NCI-H446 treated with DMSO at 0.1 percent for 48 hours (cell line): Measurements from ENCODE around the gene PERCC1.
A peak's percentile ranks its signal among the peaks of the same experiment; 100 is the strongest.

ENCODE experiments used
- DNase-seq: peaks from one replicate; lab custom pipeline; 2025; lab: John Stamatoyannopoulos, UW

The PERCC1 gene

DNA sequence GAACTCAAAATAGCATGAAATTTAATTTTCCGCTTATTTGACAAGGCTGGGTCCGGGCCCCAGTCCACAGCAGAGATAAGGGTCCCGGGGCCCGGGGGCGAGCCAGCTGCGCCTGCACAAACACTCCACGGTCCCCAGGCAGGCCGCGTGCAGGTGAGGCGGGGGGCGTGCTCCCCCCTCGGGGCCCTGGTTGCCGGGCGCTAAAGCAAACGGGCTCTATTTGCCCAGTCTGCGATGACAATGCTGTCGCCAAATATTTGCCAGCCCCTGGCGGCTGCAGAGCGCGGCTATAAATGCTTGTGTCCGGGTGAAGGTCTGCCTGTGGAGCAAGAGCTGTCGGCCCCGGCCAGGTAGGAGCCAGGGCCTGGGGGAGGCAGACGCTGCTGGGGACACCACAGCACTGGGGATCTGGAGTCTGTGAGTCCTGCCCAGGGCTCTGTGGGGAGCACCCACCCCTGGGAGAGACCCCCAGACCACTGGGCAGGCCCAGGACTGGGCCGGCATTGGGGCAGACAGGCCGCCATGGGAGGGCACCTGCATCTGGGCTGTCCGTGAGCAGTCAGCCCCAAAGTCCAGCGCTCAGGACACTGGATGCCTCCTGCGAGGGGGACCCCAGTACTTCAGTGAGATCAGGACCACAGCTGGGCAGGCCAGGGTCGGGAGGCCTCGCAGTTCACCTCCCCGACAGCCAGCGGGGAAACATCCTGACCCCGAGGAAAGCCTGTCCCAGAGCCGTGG is at the start of gene PERCC1:
Gene PERCC1, plus strand, starts transcription at position 320 of the 738 bp plus-strand sequence. CDS start 1,516 bp downstream, outside the sequence.
- no peak for DNase-seq

DNA sequence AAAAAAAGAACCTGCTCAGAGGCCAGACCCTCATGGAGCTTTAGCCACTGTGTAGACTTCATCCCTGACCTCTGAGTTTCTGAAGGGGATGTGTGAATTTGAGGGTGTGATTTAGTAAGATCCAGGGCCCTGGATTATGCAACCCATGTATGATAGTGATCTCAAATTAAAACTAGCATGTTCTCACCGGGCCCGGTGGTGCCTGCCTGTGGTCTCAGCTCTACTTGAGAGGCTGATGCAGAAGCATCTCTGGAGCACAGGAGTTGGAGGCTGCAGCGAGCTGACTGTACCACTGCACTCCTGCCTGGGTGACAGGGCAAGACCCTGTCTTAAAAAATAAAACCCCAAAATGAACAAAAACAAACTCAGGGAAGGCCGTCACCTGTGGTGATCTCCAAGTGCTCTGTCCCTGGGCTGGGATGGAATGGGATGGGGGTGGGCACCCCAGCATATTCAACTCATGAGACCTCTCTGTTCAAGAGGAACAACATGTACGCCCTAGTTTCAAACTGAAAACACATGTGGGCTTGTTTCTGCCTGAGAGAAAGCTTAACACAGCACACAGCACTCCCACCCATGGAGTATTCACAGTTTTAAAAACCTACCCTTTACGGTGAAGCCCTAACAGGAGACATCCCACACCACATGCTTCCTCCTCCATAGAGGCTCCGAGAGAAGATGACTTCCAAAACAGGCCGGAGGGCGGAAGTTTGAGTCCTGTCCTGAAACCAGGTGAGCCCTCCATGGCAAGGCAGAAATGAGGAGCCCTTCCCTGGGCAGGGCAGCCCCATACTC is 49.1 kb upstream of the PERCC1 start:
- no peak for DNase-seq

DNA sequence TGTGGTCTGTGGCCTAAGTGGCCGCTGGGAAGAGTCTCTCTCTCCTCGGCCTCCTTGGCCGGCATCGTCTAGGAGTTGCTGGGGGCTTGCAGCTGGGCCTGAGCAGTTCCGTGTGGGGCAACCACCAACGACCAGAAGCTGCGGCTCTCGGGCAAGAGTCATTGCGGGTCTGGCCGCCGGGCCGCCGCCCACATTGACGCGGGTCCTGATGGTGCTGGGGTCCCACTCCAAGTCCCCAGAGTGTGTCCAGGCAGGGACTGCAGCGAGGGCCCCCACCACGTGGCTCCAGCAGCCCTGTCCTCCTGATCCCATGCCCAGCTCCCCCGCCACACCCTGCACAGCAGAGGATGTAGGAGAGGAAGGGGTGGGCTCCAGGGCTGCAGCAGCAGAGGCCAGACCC is 47.3 kb upstream of the PERCC1 start:
- no peak for DNase-seq

DNA sequence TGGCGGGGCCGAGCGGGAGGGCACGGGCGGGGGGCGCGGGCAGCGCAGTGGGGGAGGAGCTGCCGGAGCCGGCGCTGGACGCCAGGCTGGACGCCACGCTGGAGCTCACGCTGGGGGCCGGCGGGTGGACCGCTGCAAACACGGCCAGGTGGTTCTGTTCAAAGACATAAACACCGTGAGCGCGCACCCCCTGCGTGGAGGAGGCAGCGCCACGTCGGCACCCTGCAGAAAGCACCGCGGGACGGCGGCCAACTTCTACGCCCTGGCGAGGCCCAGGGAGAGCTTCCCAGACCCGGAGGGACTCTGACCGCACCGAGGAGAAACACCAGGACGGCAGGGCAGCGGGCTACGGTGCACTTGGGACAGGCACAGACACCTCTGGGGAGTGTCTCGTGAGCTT is 45.6 kb upstream of the PERCC1 start:
- DNase-seq, result no peak

DNA sequence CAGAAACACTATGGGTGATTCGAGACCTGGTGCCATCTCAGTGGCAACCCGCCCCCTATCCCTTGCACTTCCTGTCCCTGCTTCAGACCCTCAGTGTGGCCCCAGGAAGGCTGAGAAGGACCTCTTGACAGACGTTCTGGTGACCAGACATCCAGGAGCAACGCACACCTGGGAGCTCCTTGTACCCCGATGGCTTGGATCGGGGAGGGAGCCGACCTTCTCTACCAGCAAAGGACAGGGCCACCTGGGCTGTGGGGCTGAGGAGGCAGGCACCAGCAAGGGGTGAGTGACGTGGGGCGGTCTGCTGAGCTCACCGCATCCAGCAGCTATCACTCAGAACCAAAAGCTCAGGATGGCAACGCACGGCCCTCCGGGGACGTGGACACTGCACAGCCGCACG is 43.5 kb upstream of the PERCC1 start:
- DNase-seq, result no peak

DNA sequence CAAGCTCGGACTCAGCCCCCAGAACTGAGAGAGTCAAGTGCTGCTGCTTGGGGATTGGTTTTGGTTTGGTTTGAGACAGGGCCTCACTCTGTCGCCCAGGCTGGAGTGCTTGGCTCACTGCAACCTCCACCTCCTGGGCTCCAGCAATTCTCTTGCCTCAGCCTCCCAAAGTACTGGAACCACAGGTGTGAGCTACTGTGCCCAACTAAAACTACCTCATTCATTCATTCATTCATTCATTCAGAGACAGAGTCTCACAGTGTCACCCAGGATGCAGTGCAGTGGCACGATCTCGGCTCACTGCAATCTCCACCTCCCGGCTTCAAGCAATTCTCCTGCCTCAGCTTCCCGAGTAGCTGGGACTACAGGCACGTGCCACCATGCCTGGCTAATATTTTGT is 41.1 kb upstream of the PERCC1 start:
- no peak for DNase-seq

DNA sequence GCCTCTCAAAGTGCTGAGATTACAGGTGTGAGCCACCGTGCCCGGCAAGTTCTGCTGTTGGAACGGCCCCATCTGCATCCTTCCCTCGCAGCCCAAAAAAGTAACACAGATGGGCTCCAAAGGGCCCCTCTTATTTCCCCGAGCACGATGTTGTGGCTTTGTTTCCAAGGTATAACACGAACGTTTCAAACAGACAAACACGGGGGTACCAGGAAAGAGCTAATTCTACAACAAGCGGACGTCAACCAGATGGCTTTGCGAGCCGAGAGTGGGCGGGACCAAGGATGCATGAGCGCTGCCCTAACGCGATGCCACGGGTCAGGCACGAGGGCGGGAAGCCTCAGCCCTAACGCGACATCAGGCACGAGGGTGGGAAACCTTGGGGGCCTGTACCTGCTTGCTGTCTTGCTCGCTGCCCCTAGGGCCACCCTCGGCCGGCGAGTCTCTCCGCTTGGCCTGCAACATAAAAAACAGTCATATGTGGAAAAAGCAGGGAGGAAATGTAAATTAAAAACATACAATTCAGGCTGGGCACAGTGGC is 40.6 kb upstream of the PERCC1 start:
- no peak for DNase-seq

DNA sequence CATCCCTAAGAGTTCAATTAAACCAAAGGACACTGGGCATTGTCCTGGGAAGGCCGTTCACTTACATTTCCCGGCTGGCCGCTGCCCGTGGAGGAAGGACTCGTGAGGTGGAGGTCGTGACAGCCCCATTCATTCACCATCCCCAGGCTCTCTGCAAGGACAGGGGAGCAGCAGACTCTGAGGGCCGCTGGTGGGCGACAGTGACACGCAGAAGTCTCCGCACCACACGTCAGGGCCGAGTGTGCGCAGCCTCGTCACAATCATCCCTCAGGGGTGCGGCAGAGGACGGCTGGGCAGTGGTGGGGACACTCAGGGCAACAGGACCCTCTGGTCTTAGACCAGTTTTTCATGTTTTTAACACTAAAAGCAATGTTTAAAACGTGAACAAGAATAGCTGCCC is 38.1 kb upstream of the PERCC1 start:
- no peak for DNase-seq

DNA sequence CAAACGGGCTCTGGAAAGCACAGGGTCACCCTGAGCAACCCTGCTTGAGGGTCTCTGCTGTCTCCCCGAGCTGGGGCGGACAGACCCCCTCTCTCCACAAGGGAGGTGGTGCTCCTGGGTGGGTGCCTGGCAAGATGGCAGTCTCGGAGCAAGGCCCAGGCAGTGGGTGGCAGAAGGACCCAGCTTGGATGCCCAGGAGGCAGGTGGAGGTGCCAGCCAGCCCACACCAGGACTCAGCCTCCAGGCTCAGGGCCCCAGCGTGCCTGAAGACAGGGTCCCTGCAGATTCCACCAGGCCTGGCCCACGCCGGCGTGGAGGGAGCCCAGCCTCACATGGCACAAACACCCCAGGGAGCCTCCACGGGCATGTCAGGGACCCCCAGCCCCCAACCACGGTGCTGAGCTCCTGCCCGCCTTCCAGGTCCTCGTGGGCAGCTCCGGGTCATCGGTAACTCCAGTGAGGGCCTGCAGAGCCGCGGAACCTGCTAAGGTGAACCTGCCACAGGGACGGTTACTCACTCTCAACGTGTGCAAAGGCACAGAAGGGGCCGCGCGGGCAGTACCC is 37.2 kb upstream of the PERCC1 start:
- no peak for DNase-seq

DNA sequence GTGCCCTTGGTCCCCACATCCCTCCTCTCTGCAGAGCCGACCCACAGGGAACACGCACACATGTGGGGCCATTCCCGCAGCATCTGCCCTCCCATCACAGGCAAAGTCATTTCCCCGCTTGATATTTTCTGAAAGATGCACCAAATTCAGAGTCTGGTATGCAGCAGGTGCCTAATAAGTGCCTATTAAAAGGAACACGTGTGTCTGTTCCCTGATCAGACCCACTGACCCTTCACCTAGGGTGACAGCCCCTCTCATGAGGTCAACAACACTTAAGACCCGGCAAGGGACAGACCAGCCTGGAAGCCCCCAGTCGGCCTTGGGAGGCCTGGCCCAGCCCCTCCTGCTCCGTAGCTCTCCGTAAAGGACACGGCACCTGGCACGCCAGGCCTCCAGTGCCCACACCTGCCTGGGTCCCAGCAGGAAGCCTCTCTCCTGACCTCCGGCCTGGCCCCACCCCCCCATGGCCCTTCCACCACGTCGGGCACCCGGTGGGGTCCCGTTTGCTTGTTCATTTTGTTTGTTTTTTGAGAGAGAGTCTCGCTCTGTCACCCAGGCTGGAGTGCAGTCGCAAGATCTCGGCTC is 36.4 kb upstream of the PERCC1 start:
- DNase-seq, result no peak

DNA sequence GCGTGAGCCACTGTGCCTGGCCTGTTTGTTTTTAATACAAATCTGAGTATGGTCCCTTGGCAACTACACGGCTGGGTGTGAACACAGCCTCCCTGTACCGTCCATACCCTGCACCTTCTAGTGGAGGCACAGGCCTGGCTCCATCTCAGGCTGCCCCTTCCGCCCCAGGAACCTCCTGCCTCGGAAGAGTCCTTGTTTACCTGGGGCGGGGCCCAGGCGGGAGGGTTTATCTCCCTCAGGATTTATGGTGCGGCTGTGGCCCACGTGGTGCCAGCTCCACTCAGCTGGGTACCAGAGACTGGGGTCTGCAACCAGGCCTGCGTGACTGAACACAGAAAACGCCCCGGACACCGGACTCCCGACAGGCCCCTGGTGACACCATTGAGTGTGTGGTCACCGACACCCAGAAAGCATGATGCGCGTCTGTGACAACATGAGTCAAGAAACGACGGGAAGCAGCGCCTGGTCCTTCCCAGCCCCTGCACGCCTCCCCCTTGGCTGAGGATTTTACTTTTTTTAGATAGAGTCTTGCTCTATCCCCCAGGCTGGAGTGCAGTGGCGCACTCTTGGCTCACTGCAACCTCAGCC is 35.3 kb upstream of the PERCC1 start:
- DNase-seq, result no peak

DNA sequence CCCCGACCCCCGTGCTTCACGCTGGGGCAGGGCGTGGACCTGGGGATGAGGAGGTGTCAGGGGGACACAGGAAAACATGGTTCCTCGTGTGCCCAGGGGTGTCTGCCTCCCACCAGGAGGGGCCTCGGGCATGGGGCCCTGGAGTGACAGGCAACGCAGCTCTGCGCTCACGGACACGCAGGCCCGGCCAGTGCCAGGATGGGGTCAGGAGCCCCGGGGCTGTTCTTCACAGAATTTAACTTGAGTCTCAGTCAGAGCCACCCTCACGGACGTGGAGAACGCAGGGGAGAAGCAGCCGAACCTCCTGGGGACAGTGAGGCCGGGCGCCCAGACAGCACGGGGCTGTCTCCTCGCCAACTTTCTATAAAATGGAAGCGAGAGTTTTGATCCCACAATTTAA is 33.1 kb upstream of the PERCC1 start:
- no peak for DNase-seq

DNA sequence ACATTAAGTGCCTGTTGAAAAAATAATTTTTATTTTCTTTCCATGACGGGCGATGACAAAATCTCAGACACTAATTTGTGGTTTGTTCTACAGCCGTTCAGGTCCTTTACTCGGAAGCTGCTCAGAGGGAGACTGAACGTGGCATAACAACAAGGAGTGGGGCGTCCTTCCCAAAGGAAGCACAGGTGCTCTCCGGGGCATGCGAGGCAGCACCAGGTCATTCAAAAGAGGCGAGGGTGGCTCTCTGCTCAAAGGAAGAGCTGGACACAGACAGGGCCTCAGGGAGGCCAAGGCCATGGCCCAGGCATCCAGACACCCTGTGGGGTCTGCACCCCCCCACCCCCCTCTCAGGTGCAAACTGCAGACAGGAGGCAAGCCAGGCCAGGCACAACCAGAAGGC is 32.5 kb upstream of the PERCC1 start:
- DNase-seq, result no peak

DNA sequence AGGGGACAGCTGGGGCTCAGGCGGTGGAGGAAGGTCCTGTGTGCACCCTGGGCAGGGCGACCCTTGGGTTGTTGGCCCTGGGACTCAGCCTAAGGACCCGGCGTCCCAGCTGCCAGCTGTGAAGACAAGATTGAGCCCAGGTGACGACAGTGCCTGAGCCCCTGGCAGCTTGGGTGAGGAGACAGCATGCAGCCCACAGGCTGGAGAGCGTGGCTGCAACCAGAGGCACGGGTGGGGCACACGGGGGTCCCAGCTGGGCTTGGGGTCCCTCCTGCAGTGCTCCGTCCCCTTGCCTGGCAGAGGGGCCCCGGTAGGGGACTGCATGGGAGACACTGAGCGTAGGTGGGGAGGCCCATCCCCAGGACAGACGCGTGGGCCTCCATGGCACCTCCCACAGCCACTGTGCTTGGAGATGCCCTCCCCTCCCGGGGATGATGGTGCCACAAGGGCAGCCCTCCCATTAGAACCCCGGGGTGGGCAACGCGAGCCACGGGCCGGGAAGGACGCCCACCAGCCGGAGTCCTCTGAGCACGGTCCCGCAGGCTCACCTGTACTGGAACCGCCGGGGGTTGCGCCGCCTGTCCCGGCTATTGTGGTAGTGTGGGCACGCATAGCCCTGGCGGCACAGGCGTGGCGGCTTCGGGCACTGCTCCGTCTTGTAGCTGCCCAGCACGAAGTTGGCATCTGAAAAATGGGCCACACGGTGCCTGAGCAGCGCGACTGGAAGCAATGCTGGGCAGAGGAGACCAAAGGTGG is 31.9 kb upstream of the PERCC1 start:
- DNase-seq, result no peak

DNA sequence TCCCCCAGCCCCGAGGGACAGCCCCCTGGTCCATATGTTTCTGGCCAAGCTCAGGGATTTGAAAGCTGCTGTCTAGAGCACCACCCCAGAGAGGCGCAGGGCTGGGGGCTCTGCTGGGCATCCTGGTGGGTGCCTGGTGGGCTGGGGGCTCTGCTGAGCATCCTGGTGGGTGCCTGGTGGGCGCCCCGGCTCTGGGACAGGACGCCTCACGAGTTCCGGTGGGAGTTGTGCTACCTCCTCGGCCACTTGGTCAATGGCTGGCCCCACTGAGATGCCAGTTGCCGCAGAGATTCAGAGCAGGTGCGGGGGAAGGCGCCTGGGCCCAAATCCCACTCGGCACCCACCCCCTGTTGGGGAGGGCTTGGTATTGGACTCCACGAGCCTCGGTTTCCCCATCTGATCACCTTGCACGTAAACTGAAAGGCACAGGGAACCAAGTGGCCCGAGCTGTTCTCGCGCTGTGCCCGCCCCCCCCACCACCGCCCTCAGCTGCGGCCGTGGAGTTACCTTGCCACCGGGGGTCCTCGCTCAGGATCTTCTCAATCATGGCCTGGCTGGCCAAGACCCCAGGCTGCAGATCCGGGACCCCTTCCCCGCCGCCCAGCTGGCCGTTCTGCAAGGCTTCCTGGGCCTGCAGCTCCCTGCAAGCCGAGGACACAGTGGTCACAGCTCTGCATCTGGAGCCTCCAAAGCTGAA is 29.7 kb upstream of the PERCC1 start:
- DNase-seq, result no peak

DNA sequence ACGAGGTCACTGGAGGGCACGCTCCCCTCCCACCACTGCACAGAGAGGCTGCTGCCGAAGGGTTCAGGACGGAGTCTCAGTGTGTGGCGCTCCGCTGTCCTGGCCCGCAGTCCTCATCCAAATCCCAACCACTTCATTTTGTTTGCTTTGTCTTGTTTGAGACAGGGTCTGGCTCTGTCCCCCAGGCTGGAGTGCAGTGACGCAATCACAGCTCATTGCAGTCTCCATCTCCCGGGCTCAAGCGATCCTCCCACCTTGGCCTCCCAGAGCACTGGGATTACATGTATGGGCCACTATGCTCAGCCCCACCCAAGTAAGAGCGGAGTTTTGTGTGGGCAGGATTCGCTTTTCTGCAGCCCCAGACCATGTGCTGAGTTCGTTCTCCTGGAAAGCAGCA is 29.1 kb upstream of the PERCC1 start:
- DNase-seq, result no peak

DNA sequence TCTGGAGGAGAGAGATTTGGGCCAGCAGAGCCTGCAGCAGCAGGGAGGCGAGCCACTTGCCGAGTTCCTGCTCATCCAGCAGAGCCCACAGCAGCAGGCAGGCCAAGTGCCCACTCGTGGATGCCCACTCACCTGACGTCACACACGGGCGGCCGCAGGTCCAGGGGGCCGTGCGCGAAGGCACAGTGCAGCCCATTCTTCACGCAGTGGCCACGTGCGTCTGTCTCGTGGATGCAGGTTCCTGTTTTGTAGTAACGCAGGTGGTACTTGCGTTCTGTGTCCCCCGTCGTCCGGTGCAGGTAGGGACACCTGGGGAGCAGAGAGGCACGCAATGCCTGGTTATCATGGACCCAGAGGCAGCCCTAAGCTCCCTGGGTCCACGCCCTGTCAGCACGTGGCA is 27.8 kb upstream of the PERCC1 start:
- DNase-seq, result no peak

DNA sequence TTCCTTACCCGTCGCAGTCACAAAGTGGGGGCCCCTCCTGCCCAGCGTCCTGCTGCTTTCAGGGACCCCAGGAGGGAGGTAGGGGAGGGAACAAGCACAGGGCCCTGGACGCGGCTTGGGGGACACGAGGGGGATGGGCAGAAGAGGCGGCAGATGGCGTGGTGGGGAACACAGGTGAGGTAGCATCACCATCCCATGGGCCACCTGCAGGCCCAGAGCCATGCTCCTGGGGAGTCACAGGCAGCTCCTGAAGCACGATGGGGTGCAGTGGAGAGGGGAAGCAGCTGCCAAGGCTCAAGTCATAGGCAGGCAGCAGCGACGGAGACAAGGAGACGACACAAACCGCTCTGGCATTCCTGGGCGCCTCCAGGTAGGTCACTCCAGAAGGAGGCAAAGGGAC is 27.1 kb upstream of the PERCC1 start:
- DNase-seq, result no peak

DNA sequence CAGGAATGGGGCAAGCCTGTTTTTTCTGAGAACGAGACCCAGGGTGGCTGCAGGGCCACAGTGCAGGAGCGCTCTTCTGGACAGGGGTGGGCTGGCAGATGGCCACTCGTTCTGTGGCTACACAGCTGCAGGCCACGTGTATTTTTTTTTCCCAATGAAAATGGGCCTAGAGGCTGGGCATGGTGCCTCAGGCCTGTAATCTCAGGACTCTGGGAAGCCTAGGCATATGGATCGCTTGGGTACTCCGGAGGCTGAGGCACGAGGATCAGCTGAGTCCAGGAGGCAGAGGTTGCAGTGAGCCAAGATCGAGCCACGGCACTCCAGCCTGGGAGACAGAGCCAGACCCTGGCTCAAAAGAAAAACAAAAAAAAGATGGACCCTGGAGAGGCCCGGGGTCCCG is 23.1 kb upstream of the PERCC1 start:
- DNase-seq, result no peak

DNA sequence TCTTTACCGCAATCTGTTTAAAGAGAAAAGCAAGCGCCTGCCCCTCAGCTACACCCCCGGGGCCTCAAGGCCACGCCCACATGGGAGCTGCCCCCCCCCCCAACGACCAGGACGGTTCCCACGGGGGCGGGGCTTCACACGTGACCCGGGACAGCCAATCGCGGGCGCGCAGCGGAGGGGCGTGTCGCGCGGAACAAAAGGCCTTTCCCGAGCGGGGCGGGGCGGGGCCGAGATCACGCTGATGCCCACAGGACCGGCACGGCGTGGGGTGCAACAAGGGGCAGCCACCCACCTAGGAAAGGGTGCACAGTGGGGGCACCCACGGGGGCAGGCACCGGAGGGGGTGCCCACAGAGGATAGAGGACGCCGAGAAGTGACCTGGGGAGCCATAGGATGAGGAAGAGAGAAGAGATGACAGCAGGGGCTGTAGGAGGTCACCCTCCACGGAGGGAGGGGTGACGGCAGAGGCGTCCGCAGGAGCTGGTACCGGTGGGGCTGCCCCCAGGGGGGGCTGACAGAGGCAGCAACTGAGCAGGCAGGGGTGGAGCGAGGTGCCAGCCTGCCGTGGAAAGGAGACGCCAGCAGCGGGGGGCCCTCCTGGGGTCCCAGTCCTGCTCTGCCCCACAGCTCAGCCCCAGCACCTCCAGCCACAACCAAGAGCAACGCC is 22.6 kb upstream of the PERCC1 start:
- peak; percentile 71 for DNase-seq
